ENCODE data around the gene KLF4.
"Not testable (repeated sequence)": the region's sequence is repeated elsewhere in the genome, so short reads cannot be mapped to it uniquely, and the experiment has no call there.

Gene KLF4

GRCh38 chr9:107520186-107520585 lies 30.6 kb upstream of the KLF4 start:
- no peak for TF ChIP-seq CTCF (IDR thresholded peaks at IDR 0.05; ENCODE audit: low read depth, low read length, missing control alignments)
- no peak for DNase-seq (ENCODE audit: extremely low read depth, low read depth)
- H3K4me3 ChIP-seq (replicated peaks; ENCODE audit: low read depth, low read length): no peak overlapping the region

GRCh38 chr9:107518037-107518807 lies 28.7 kb upstream of the KLF4 start:
- TF ChIP-seq CTCF (IDR thresholded peaks at IDR 0.05; ENCODE audit: low read depth, low read length, missing control alignments): no peak
- DNase-seq (ENCODE audit: extremely low read depth, low read depth): no peak
- H3K4me3 ChIP-seq (replicated peaks; ENCODE audit: low read depth, low read length): no peak overlapping the region

GRCh38 chr9:107513464-107514100 lies 24.0 kb upstream of the KLF4 start:
- no peak for DNase-seq (ENCODE audit: extremely low read depth, low read depth)
- no peak overlapping the region for H3K4me3 ChIP-seq (replicated peaks; ENCODE audit: low read depth, low read length)
- no peak for TF ChIP-seq CTCF (IDR thresholded peaks at IDR 0.05; ENCODE audit: low read depth, low read length, missing control alignments)

DNA sequence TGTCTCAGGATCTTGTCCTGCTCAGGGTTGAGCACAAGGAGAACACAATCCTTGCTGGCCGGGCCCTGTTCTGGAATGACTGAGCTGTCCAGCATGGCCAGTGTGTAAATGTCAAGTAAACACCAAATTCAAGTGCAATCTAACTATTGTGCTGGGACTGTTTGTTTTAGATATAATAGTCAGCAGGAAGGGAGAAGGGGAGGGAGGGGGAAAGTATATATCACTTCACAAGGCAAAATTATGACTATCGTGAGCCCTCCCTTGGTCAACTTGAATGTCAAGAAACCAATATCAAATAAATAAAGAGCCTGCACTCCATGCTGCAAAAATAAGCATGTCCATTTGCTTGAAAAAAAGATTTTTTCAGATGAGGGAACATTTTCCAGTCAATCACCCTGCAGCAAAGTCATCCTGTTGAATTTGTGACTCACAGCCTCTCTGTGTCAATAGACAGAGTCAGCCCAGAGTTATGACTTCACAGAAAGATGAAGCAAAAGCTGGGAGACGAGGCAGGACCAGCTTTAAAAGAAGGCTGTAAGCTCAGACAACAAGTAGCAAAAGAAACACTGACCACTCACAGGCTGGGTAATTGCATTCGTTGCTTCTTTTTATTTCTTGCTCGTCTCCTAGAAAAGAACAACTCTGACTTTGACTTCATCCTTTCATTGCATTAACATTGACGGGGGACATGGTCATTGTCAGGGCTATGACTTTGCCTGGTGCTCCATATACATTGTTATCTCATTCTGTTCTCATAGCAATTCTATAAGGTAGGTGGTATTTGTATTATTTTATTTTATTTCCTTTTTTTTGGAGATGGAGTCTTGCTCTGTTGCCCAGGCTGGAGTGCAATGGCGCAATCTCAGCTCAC lies 15.3 kb upstream of the KLF4 start:
- no peak for TF ChIP-seq CTCF (IDR thresholded peaks at IDR 0.05; ENCODE audit: low read depth, low read length, missing control alignments)
- H3K4me3 ChIP-seq (replicated peaks; ENCODE audit: low read depth, low read length): no peak overlapping the region
- no peak for DNase-seq (ENCODE audit: extremely low read depth, low read depth)

DNA sequence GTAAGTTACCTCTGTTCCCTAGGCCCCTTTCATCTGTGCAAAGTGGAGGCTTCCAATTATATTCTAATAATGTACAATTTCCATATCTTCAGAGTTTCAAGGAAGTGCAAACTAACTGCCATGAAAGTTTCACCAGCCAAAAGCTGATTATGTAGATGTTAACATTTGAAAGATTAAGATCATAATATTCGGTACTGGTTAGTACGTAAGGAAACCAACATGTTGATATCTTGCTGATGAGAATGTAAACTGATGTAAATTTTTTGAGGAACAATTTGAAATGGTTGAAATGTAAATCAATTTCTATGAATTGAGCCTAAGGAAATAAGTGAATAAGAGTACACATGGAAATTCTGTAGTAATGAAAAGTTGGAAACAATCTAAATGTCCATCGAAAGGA lies 12.9 kb upstream of the KLF4 start:
- H3K4me3 ChIP-seq (replicated peaks; ENCODE audit: low read depth, low read length): no peak overlapping the region
- TF ChIP-seq CTCF (IDR thresholded peaks at IDR 0.05; ENCODE audit: low read depth, low read length, missing control alignments): no peak
- DNase-seq (ENCODE audit: extremely low read depth, low read depth): no peak

GRCh38 chr9:107500421-107501200 lies 11.0 kb upstream of the KLF4 start:
- DNase-seq (ENCODE audit: extremely low read depth, low read depth); H3K4me3 ChIP-seq (replicated peaks; ENCODE audit: low read depth, low read length): not testable (repeated sequence)

Data from HFF-Myc (cell line).